Esophagus squamous epithelium (tissue), 4 donors: Measurements from ENCODE around the gene EIF2D.

ENCODE experiments used
- POLR2A ChIP-seq, 4 donors: fragments of 450-650 bp; IDR thresholded peaks; one replicate each; pipeline ENCODE4 v1.6.1; 2017; ENCODE audit warnings: antibody characterized with exemption in 4 of 4, mild to moderate bottlenecking in 4 of 4, moderate library complexity in 3 of 4
- TF ChIP-seq, protein P1 (sequence below), 6 experiments: fragments of 450-650 bp in 4 of 6; fragments of 200-600 bp in 2 of 6; sonication (generic) in 2 of 6; IDR thresholded peaks; one replicate each; pipeline ENCODE4 v1.5.1; 2016 to 2019; ENCODE audit warnings: antibody characterized with exemption in 6 of 6, mild to moderate bottlenecking in 4 of 6, moderate library complexity in 4 of 6

DNA sequence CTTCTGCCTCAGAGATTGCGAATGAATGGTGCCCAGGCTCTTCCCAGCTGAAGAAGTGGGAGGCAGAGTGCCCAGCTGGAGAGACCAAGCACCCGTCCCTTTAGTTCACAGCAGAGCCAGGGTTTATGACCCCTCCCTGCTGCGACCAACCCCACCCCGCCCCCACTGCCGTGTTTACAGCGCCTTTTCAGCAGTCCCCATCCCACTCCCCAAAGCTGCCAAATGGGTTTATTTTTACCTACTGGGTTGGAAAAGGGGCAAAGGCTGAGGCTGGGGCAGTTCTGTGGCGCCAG is 46.7 kb upstream of the EIF2D start:
- TF ChIP-seq, protein P1, sequence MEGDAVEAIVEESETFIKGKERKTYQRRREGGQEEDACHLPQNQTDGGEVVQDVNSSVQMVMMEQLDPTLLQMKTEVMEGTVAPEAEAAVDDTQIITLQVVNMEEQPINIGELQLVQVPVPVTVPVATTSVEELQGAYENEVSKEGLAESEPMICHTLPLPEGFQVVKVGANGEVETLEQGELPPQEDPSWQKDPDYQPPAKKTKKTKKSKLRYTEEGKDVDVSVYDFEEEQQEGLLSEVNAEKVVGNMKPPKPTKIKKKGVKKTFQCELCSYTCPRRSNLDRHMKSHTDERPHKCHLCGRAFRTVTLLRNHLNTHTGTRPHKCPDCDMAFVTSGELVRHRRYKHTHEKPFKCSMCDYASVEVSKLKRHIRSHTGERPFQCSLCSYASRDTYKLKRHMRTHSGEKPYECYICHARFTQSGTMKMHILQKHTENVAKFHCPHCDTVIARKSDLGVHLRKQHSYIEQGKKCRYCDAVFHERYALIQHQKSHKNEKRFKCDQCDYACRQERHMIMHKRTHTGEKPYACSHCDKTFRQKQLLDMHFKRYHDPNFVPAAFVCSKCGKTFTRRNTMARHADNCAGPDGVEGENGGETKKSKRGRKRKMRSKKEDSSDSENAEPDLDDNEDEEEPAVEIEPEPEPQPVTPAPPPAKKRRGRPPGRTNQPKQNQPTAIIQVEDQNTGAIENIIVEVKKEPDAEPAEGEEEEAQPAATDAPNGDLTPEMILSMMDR (IDR thresholded peaks at IDR 0.05): no peak
- TF ChIP-seq POLR2A (IDR thresholded peaks at IDR 0.05): no peak
